HG02938 (cell line): ENCODE results near the gene IFFO2.

ENCODE experiments used
- ATAC-seq: cut with Tn5 transposase; IDR thresholded peaks from one replicate; pipeline ENCODE4 v1.9.1; 2021; ENCODE audit warnings: mild to moderate bottlenecking, moderate library complexity; ENCODE audit not compliant: unreplicated experiment

Gene IFFO2

DNA sequence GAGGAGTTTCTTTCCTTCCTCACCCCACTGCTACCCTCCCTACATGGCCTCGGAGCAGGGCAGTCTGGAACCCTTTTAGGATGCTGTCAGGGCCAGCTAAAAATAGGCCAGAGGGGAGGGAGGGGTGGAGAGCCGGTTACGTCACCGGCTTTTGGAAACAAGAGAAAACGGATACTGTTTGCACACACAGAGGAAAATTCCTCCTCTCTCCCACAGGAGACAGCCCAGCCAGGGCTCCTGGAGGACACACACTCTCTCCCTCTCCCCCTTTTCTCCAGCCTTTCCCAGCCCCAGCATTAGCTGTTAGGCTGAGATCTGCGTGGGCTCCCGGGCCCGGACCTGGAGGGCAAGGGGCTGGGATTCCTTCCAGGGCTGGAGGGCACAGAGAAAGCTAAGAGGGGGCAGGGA lies 34.2 kb downstream of the IFFO2 start:
- ATAC-seq: no peak

- no peak for ATAC-seq
Measured at GRCh38 chr1:18921516-18922251, 34.8 kb downstream of the IFFO2 start.

GRCh38 chr1:18920931-18921330 lies 35.5 kb downstream of the IFFO2 start:
- ATAC-seq: no peak

DNA sequence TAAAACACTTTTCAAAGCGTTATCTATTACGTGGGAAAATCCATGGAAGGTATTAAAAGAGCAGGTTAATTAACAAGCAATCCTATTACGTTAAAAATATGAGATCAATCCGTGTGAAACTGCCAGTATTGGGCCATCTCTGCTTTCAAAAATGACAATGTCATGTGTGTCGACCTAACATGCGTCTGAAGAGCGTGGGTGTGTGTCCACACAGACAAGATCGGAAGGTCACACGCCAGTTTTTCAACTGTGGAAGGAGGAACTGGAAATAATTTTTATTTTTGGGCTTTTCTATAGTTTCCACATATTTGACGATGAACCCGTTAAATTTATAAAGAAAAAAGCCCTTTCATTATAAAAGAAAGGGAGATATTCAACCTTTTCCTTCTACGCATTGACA lies 36.5 kb downstream of the IFFO2 start:
- no peak for ATAC-seq

GRCh38 chr1:18919197-18919905 lies 37.1 kb downstream of the IFFO2 start:
- no peak for ATAC-seq

GRCh38 chr1:18918417-18918816 lies 38.1 kb downstream of the IFFO2 start:
- no peak for ATAC-seq

GRCh38 chr1:18917071-18917799 lies 39.2 kb downstream of the IFFO2 start:
- no peak for ATAC-seq

GRCh38 chr1:18915341-18915740 lies 41.1 kb downstream of the IFFO2 start:
- ATAC-seq: no peak

- ATAC-seq: no peak
Measured at GRCh38 chr1:18913065-18913835, 43.2 kb downstream of the IFFO2 start.

- ATAC-seq: no peak
Measured at GRCh38 chr1:18912550-18912949, 43.9 kb downstream of the IFFO2 start.

- ATAC-seq: no peak
Measured at GRCh38 chr1:18908911-18909771, 47.3 kb downstream of the IFFO2 start.

DNA sequence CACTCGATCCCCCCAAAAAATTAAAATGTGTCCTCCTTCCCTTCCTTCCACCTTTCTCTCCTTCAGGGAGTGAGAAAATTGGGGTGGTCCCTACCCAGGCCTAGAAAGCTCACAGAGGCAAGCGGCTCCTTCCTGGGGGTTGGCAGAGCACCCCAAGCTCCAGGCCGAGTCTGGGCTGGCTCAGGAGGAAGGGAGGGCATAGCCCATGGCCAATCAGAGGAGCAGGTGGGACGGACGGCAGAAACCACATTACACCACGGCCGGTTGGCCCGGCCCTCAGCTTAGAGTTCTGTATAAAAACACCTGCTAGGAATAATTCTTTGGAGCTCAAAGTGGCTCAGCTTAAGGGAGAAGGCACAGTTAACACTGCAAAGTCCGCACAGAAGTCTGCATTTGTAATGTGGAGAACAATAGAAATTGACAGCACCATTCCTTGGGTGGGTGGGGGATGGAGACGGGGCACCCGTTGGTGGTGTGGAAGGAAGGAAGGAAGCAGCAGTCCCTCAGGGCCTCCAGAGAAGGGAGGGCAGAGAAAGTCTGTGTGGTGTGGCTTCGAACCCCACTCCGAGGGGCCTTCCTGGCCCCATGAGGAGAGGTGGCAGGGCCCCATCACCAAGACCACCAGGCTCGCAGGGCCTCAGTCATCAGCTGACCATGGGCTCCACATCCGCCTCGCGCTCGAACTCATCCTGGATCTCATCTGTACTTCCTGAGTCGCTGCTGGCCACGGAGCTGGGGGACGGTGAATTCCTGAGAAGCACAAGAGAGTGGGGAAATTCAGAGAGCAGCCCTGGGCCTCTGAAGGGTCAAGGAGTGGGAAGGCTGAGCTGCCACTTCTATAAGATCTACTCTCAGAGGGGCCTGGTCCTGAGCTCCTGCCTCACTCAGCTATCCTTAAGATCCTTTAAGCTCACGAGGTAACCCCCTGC lies 48.3 kb downstream of the IFFO2 start:
- no peak for ATAC-seq

DNA sequence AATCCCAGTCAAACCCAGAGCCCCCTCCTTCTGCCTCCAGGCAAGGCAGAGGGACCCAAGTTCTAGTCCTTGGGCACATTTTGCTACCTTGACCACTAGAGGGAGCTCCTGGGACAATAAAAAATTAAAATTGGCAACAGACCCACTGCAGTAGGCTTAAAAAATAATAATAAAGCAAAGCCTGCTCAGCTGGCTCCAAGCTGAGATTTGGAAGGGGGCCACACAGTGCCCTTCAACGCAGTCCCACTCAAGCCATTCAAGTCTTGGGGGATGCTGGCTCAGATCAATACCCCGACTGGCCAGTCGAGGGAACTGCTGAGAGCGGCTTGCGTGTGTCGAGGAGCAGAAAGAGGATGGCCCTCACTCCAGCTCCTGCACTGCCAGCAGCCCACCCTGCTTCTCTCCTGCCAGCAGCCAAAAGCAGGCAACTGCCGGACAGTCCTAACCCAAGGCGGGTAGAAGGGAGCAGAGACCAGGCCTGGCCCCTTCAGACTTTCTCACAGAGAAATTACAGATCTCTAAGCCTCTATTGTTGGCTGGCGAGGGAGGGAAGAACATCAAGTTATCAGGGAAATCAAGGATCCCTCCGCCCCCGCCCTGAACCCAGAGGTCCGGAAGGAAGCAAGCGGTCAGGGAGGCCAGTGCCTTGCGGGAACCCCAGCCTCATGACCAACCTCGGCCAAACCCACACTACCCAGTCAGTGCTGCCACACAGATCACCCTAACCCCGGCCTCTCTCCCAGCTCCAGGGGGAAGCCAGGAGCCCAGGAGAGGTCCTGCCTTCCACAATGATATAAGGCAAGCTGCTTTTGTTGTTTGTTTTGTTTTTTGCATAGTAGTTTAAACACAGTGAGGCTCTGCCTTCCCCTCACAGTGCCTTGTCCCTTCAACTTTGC lies 49.2 kb downstream of the IFFO2 start:
- no peak for ATAC-seq

DNA sequence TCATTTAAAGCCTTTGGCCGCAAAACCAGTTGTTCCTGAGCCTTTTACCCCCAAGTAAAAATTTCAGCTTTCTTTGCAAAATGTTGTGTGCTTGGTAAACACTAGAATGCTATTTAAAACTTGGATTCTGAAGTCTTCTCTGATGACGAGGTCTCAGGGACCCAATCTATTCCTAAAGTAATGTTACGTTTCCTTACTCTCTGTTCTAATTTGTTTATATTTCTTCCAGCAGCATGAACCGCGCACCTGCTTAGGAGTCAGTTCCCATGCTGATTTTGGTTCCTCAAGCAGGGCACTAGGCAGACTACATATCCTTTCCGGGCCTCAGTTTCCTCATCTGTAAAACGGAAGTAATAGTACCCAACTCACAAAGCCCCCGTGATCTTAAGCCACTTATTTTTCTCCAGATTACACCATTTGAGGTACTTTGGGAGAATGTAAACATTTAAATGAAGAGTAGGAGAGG lies 53.2 kb downstream of the IFFO2 start:
- no peak for ATAC-seq

DNA sequence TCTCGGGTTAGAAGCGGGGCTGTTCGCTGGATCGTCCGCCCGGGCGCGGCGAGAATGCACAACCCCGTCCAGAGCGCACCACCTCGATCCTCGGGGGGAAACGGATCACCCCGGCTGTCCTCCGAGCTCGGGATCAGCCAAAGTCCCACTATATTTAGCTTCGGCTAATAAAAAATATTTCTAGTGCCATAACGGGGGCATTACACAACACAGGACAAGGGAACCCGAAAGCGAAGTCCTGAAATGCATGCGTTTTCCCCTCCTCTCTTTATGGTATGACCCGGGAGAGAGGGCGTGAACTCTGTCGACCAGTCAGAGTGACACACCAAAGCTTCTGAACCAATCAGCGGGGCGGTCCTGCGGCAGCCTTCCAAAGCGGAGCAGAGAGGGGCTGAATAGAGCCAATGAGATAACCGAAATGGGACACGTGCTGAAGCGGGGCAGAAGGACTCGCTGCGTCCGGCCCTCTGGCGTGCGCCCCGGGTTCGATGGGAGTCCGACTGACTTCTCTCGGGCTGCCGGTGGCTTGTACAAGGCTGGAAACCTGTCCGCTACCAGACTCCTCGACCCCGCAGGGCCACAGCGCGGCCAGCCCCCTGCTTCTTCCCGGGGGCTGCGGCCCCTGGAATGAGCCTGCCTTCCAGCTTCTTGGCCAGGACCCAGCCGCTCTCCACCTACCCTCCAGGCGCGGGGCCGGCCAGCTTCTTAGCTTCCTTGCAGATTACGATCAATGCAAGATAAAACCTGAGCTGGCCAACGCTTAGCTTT lies 53.8 kb downstream of the IFFO2 start, which contains the start of gene ALDH4A1:
Gene ALDH4A1, minus strand, starts transcription at position 33 of the 768 bp plus-strand sequence. Its CDS starts 32 bp downstream, at position 1.
- ATAC-seq: peak; percentile 97

DNA sequence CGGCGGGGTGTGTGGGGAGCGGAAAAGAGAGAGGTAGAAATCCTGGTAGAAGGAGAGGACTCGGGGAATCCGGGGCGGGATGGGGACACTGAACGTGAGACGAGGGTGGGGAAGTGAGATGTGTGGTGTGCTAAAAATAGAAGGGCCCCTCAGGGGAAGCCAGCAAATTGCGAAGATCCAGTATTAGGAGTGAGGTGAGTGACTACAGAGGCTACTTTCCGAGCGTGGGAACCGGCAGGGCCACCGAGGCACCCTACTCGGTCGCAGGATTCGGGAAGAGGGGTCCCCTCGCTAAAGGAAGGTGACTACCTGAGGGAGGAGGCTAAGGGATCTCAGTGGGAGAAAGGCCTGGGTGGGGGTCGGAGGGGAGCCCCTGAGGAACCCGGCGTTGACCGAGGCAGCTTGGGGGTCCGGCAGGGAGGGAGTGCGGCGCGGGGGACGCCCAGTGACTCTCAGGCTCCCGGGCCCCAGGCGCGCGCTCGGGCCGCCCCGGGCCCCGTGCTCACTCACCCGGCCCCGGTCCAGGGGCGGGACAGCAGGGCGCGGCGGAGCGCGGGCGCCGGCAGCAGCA lies 54.4 kb downstream of the IFFO2 start:
- no peak for ATAC-seq
